ENCODE results near the gene DCC. TPM values are rescaled to one million over a fixed set of nuclear protein-coding genes. Genes with fewer than 3 reads are reported as not detected.

DCC gene
- total and polyA plus RNA-seq, 2 of the 8 experiments (the other 6 are each of a cell fraction or from before 2014, with no cell fraction given), result 0.14 to 1.4 TPM

DNA sequence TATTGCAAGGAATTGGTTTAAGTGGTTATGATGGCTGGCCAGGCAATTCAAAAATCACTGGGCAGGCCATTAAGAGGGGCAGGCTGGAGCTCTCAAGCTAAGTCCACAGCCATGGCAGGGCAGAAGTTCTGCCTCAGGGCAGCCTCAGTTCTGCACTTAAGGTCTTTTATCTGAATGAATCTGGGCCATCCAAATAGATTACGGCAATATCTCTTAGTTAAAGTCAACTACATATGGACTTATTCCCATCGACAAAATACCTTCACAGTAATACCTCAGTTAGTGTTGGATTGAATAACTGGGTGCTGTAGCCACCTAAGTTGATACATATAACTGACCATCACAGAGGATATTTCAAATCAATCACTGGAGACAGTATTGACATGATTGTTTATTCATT is 979.6 kb downstream of the DCC start:
- WGBS, 2 experiments (ENCODE audit: extremely low coverage in 1 of 2, insufficient coverage in 1 of 2, insufficient read length in 1 of 2, insufficient replicate concordance in 2 of 2, low coverage in 1 of 2, low lambda C conversion rate in 2 of 2, missing lambda C conversion rate in 1 of 2), result 95% methylated on average over 2 of the region's 2 CpGs; no CpG with 5 or more reads in 1 of the 2 experiments
- no peaks in the 10 kb centered on the region for H3K79me2 ChIP-seq (ENCODE audit: control insufficient read depth in 1 of 2, insufficient read depth in 2 of 2, low read length in 2 of 2)
- H3K4me3 ChIP-seq (ENCODE audit: extremely low read depth in 1 of 4, insufficient read depth in 2 of 4, low read depth in 3 of 4, low read length in 4 of 4), result no peak overlapping the region
- H3K9me3 ChIP-seq (ENCODE audit: insufficient read depth in 2 of 2, low read depth in 1 of 2, low read length in 1 of 2), result no peaks in the 10 kb centered on the region
- no peaks in the 10 kb centered on the region for H3K79me1 ChIP-seq (ENCODE audit: low read depth, low read length)
- no peak overlapping the region for H2BK120ac ChIP-seq (replicated peaks; ENCODE audit: low read depth, low read length)
- H3K4me1 ChIP-seq (replicated peaks in 1 of 4; ENCODE audit: control insufficient read depth in 3 of 4, insufficient read depth in 4 of 4, low read length in 3 of 4), result no peaks in the 10 kb centered on the region
- H4K5ac ChIP-seq (ENCODE audit: insufficient read length, low read depth, low read length), result no peak overlapping the region
- no peak overlapping the region for H2BK20ac ChIP-seq (ENCODE audit: low read length)
- H3K9ac ChIP-seq (replicated peaks in 1 of 4; ENCODE audit: extremely low read depth in 1 of 4, low read depth in 3 of 4, low read length in 3 of 4), result no peak overlapping the region
- H3K14ac ChIP-seq (ENCODE audit: insufficient read length), result no peak overlapping the region
- POLR2A ChIA-PET (ENCODE audit: partially characterized antibody), result no interaction called here
- H4K8ac ChIP-seq (ENCODE audit: extremely low read depth, insufficient read depth, low read length), result no peak overlapping the region
- H3K27me3 ChIP-seq (replicated peaks in 1 of 4; ENCODE audit: control insufficient read depth in 3 of 4, extremely low read depth in 1 of 4, insufficient read depth in 3 of 4, low read length in 3 of 4), result no peaks in the 10 kb centered on the region
- H3K27ac ChIP-seq (ENCODE audit: low read depth, low read length), result no peak overlapping the region
- FAIRE-seq (no peak), DNase-seq (ENCODE audit: low read depth in 1 of 2, low spot score in 2 of 2) (no peak)
- CTCF ChIA-PET (ENCODE audit: partially characterized antibody), result no interaction called here
- no peak overlapping the region for H2AFZ ChIP-seq (ENCODE audit: low read length)
- H2AK5ac ChIP-seq (ENCODE audit: low read depth, low read length), result no peak overlapping the region
- no peak overlapping the region for H2BK12ac ChIP-seq (ENCODE audit: low read depth, low read length)
- H3K18ac ChIP-seq (ENCODE audit: extremely low read depth, low read length), result no peak overlapping the region
- H2BK15ac ChIP-seq (ENCODE audit: low read length), result no peak overlapping the region
- no peak overlapping the region for H3K56ac ChIP-seq (replicated peaks; ENCODE audit: insufficient read length, low read depth, low read length)
- H4K91ac ChIP-seq (replicated peaks; ENCODE audit: insufficient read length, low read length), result no peak overlapping the region
- H4K20me1 ChIP-seq (replicated peaks in 1 of 2; ENCODE audit: control insufficient read depth in 1 of 2, insufficient read depth in 2 of 2, low read length in 2 of 2), result no peaks in the 10 kb centered on the region
- H3K4ac ChIP-seq (replicated peaks; ENCODE audit: insufficient read length, low read depth, low read length), result no peak overlapping the region
- no peak overlapping the region for H2BK5ac ChIP-seq (ENCODE audit: low read depth, low read length)
- no peaks in the 10 kb centered on the region for H3K36me3 ChIP-seq (ENCODE audit: control insufficient read depth in 2 of 4, insufficient read depth in 4 of 4, low read length in 3 of 4)
- H3K23ac ChIP-seq (ENCODE audit: insufficient read length), result no peak overlapping the region
- H3K23me2 ChIP-seq (ENCODE audit: low read depth, low read length), result no peaks in the 10 kb centered on the region; the same call in 1 of the 2 replicates
- H3K4me2 ChIP-seq (ENCODE audit: insufficient read depth in 1 of 2, low read depth in 2 of 2, low read length in 2 of 2), result no peak overlapping the region
- TF ChIP-seq JUN (IDR thresholded peaks at IDR 0.05; ENCODE audit: low read depth, low read length), result no peak
- no peak for TF ChIP-seq CBX8 (IDR thresholded peaks at IDR 0.05; ENCODE audit: borderline replicate concordance, low read depth, low read length)
- TF ChIP-seq CHD1 (IDR thresholded peaks at IDR 0.05; ENCODE audit: low read depth, low read length), result no peak
- TF ChIP-seq EZH2 (IDR thresholded peaks at IDR 0.05; ENCODE audit: low read depth, low read length, severe bottlenecking), result no peak
- TF ChIP-seq CHD2 (IDR thresholded peaks at IDR 0.05; ENCODE audit: low read length), result no peak
- no peak for TF ChIP-seq SUZ12 (IDR thresholded peaks at IDR 0.05; ENCODE audit: low read length)
- TF ChIP-seq RAD21 (IDR thresholded peaks at IDR 0.05 in 1 of 2, conservative IDR thresholded peaks at IDR 0.05 in 1 of 2; ENCODE audit: low read depth in 2 of 2, low read length in 2 of 2), result no peak
- TF ChIP-seq, protein P1, sequence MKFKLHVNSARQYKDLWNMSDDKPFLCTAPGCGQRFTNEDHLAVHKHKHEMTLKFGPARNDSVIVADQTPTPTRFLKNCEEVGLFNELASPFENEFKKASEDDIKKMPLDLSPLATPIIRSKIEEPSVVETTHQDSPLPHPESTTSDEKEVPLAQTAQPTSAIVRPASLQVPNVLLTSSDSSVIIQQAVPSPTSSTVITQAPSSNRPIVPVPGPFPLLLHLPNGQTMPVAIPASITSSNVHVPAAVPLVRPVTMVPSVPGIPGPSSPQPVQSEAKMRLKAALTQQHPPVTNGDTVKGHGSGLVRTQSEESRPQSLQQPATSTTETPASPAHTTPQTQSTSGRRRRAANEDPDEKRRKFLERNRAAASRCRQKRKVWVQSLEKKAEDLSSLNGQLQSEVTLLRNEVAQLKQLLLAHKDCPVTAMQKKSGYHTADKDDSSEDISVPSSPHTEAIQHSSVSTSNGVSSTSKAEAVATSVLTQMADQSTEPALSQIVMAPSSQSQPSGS (IDR thresholded peaks at IDR 0.05; ENCODE audit: low read length), result no peak
- TF ChIP-seq EGR1 (IDR thresholded peaks at IDR 0.05; ENCODE audit: borderline replicate concordance, low read depth, low read length), result no peak
- no peak for TF ChIP-seq EP300 (IDR thresholded peaks at IDR 0.05; ENCODE audit: borderline replicate concordance in 1 of 2, low read depth in 2 of 2, low read length in 2 of 2)
- TF ChIP-seq SP1 (IDR thresholded peaks at IDR 0.05; ENCODE audit: low read depth, low read length), result no peak
- no peak for TF ChIP-seq POLR2A (IDR thresholded peaks at IDR 0.05; ENCODE audit: control extremely low read depth in 1 of 2, low read depth in 2 of 2, low read length in 2 of 2)
- no peak for TF ChIP-seq TAF7 (optimal IDR thresholded peaks at IDR 0.05; ENCODE audit: borderline replicate concordance, low read depth, low read length)
- no peak for TF ChIP-seq ASH2L (IDR thresholded peaks at IDR 0.05; ENCODE audit: low read length)

Data from H1 (cell line).